Effector CD8-positive, alpha-beta T cell (primary cell): ENCODE measurements around the gene LRPAP1.
"Not testable (repeated sequence)": the region's sequence is repeated elsewhere in the genome, so short reads cannot be mapped to it uniquely, and the experiment has no call there.

ENCODE experiments used
- DNase-seq: peaks from one replicate; lab custom pipeline; 2025; lab: John Stamatoyannopoulos, UW

The LRPAP1 gene

GRCh38 chr4:3519468-3520264 lies 12.6 kb downstream of the LRPAP1 start:
- DNase-seq, result no peak

DNA sequence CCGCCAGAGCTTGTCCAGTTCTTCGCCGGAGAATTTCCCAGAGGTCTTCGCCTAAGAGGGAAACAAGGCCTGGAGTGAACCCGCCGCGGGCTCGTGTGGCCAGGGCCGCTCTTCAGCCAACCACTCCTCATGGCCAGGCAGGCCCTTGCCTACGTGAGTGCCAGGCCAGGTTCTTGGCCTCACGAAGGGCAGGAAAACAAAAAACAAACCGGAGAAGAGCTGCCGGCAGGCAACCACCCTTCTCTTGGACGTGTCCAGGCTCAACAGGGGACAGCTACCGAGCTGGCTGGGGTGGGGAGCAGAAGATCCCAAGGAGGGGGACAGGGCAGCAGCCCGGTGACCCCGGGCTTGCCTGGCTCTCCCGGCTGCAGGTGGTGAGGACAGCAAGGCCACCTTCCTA lies 13.3 kb downstream of the LRPAP1 start:
- DNase-seq, result no peak

DNA sequence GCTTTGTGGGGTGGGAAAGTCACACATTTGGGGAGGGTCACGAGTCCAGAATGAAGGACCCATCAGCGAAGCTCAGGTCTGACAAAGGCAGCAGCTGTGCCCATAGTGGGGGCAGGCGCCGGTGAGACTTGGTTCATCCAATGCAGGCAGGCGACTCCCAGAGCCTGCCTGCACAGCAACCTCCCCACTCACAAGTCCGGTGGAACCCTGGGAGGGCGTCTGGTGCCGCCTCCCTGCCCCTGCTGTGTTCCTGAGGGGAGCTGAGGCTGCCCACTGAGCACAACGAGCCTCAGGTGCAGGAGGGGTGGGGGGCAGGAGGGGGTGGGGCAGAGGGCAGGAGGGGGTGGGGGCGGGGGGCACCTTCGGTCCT lies 13.7 kb downstream of the LRPAP1 start:
- no peak for DNase-seq

DNA sequence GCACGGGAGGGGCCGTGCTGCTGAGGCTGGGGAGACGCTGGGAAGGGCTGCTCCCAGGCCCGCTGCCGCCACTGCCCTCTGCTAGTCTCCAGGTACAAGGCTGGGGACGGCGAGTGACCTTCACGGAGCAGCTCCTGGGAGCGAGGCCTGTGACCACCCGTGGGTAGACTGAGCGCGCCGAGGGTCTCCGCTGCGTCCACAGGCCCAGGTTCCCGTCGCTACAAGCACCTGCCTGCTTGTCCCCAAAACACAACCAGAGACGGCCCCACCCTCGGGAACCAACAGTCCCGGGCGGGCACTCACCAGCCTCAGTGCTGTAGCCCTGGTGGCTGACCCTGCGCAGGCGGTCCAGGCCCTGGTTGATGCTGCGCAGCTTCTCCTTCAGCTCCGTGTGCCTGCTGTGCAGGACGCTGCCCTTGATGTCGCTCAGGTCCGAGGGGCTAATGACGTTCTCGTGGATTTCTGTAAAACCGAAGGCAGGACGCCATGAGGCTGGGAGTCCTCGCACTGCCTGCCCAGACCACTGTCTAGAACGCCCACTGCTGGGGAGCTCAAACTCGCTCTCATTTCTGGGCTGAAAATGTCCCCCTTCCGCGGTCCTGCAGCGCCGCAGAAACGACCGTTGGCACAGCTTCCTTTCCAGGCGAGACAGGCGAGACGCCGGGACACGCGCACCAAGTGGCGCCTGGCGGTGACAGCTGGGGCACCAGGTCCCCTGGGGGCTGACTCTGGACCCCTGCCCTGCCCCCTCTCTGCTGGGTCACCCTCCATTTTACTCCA lies 14.3 kb downstream of the LRPAP1 start:
- no peak for DNase-seq

DNA sequence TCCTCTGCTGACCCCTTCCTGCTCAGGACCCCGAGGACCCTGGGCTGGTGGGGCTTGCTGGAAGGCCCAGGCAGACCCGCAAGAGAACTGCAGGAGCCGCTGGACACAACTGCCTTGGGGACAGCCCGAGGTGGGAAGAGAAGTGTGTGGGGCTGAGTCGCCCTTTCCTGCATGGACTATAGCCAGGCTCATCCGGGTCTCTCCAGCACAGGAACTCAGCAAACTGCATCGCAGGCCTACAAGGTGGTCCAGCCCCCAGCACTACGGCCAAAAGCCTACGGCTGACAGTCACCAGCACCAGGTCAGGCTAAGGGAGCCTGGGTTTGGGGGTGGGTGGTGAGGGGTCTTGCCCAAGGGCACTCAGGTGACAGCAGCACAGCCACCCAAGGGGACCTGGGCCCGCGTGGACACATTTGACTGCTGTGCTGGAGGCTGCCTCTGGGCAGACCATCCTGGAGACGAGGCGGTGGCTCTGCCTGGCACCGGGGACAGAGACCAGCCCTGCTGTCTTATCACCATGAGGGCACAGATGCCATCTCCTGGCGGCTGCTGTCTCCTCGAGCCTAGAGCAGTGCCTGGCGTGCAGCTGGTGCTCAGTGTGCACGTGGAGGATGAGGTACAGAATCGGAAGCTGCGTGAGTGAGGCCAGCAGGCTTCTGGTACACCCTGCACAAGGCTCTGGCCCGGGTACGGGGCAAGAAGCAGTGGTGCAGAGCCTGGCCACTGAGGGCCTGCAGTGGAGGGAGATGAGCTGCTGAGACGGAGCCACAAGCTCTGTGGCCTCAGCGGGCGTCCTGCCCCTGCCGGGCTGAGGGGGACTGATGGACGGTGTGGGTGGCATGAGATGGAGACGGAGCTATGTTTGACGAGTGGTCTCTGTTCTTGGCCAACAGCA lies 15.1 kb downstream of the LRPAP1 start:
- no peak for DNase-seq

DNA sequence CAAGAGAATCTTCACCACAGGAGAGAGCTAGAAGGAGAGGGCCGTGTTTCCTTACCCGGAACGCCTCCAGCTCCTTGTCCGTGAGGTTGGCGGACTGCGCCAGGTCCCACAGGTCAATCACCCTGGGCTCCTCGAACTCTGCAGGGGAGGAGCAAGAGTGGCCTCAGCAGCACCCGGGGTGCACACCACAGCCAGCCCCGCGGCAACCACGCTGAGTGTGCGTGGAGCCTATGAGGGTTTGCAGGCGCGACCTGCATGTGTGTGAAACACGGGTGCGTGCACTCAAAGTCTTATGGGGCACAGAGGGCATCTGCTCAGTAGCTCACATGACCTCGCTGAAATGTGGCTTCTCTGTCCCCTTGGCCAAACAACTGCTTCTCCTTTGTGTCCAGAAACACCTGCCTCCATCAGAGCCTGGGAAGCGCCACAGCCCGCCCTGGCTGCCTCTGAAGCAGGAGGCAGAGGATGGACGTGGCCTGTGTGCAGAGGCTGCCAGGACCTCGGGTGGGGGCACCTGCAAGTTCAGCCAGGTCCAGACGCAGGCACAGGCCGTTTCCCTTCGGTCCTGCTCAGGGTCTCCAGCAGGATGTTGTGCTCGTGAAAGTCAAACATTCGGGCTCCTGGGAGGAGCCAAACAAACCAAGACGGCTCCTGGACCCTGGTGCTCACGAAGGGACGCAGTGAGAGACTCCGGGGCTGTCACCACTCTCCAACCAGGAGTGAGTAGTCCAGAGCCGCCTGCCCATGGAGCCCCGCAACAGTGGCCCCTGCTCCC lies 16.0 kb downstream of the LRPAP1 start:
- DNase-seq, result no peak

DNA sequence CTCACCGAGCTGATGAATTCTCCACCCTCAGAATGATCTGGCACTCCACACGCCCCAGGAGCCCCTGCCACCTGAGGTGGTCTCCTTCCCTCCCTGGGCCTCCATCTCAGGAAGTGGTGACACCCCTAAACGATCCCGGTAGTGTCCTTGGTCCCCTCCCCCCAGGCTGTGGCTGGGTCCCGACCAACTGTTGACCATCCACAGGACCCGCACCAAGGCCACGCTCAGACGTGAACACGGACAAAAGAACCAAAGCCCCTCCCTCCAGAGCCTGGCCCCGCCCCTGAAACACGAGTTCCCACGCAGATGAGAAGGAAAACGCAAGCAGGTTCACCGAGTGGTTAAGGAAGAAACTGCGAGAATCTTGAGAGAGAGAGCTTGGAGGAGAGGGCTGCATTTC lies 16.6 kb downstream of the LRPAP1 start:
- no peak for DNase-seq

DNA sequence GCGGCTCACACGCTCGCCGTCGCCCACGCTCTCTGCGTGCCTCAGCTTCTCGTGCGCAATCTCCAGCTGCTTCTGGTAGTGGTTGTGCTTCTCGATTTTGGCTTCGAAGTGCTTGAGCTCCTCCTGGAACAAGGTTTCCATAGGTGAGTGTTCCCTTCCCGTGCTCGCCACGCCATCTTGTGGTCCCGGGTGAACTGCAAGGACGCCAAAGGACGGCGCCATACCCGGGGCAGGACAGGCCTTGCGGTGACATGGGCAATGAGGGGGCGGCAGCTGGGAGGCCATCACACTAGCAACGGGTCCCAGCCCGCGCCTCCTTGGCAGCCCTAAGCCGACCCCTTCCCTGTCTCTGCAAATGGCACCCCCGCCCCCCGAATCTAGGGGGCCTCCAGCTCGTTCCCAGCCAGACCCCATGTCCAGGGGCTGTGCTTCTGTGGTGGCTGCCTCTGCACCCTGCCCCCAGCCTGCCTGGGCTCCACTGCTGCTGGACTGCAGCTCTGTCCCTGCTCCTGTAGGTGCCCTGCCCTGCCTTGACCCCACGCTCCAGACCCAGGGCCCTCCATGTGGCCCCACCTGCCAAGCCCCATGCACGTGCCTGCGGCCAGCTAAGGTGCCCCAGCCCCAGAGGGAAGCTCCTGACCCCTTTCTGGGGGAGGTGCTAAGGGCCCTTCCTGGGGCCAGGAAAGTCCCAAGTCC lies 17.3 kb downstream of the LRPAP1 start:
- DNase-seq, result no peak

DNA sequence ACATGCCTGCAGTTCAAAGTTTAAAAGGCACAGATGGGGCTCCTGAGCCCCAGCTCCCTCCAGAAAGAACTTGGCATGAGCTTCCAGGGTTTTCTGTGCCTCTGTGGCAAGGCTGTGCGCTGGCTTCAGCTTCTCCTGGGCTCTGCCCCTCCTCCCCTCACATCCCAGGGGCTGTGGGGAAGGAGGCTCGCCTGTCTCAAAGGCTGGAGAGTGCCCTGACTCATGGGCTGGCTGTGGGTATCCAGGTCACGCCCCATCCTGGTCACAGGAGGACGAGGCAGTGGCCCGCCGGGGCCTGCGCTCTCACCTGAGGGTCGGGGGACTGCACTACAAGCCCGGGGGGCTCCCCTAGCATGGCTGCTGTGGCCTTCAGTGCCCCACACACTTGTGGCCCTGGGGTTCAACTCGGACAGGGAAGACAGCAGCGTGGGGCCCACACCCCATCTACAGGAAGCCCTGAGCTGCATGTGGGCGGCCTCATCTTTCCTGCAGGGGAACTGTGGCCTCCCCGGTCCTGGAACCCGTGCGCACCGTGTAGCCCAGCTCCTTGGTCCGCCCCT lies 17.9 kb downstream of the LRPAP1 start:
- no peak for DNase-seq

- no peak for DNase-seq
Measured at GRCh38 chr4:3513807-3514206, 18.4 kb downstream of the LRPAP1 start.

GRCh38 chr4:3512719-3513118 lies 19.5 kb downstream of the LRPAP1 start:
- DNase-seq, result no peak

DNA sequence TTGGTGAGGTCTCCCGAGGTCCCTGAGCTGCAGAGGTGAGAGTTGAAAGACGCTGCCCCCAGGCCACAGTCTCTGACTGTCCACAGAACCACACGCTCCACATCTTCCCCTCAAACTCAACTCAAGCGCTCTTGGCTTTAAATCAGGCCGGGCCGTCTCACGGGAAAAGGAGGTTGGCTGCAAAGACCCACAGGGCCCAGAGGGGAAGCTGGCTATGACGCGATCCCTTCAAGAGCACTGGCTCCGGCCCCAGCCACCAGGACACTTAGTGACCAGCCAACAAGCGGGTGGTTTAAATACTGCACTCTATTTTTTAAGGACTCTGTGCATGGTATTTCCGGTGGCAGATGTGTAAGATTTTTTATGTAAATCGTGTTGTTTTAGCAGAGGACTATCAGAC lies 19.9 kb downstream of the LRPAP1 start:
- DNase-seq, result no peak

DNA sequence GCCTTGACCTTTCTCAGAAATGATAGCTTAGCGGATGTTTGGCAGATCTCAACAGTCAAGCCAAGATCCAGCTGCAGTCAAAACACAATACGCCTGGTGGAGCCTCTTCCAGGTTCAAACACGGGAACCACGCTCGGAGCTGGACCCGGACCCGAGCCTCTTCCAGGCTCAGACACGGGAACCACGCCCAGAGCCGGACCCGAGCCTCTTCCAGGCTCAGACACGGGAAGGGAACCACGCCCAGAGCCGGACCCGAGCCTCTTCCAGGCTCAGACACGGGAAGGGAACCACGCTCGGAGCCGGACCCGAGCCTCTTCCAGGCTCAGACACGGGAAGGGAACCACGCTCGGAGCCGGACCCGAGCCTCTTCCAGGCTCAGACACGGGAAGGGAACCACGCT lies 20.6 kb downstream of the LRPAP1 start:
- not testable (repeated sequence) for DNase-seq

DNA sequence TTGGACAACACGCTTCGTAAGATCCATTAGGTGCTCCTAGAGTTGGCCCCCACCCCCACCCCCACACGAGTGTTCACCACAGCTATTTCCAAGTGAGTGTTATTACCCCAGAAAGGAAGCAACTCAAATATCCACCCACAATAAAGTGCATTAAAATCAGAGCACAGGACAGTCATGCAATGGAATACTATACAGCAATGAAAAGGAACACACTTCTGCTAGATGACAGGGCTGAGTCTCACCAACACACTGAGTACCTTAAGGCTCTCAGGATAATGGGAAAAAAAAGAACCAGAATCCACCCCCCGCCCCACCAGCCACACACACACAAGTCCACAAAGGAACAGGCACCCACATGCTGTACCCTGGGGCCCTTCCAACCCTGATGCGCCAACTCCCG lies 21.0 kb downstream of the LRPAP1 start:
- DNase-seq, result no peak

GRCh38 chr4:3510481-3510880 lies 21.7 kb downstream of the LRPAP1 start:
- no peak for DNase-seq

DNA sequence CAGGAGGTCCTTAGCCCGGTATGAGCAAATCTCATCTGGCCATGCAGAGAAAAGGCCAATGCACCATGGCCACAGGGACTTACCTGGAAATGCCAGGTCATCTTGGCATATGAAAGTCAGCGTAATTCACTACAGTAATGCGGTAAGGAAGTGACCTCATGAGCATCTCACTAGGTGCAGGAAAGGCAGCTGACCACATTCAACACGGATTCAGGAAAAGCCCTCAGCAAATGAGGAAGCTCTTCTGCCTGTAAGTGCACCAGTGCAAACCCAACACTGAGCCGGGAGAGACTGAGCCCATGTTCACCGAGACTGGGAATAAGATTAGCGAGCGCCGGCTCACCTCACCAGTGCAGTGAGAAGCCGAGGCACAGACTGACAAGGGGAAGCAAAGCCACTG lies 23.7 kb downstream of the LRPAP1 start:
- DNase-seq, result no peak

GRCh38 chr4:3505231-3505630 lies 27.0 kb downstream of the LRPAP1 start:
- no peak for DNase-seq

GRCh38 chr4:3502941-3503936 lies 29.0 kb downstream of the LRPAP1 start:
- DNase-seq, result no peak

DNA sequence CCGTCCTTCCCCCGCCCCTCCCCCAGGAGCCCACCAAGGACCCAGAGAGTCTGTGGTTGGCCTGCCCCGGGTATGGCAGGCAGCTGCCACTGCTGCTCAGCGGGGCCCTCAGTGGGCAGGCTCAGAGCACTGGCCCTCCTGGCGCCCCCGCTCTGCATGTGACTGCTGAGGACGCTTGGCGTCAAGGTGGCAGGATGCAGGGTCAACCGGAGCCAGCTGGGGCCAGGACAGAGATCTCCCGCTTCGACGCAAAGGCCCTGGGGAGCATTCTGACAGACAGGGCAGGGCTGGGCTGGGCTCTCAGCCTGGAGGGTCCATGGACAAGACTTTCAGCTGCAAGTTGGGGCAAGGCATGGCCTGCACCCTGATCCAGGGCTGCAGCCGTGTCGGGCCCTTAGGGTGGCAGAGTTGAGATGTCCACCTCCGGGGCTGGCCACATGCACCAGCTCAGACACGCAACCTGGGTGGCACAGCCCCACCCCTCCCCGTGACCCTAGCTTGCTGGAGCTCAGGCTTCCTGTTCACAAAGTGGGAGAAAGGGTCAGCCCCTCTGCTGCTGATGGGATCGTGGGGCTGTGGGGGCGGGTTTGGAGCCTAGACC lies 30.3 kb downstream of the LRPAP1 start:
- DNase-seq, result no peak
